PC-9 (cell line): Measurements from ENCODE around the gene TIRAP.

Source experiments
- CTCF ChIP-seq: fragments of 200-600 bp; sonication (generic); conservative IDR thresholded peaks from 2 replicates; pipeline ENCODE4 v1.6.1; 2017; ENCODE audit warnings: mixed run types, antibody characterized with exemption, mild to moderate bottlenecking, moderate library complexity
- EZH2 ChIP-seq: fragments of 200-600 bp; sonication (generic); IDR thresholded peaks from 2 replicates; pipeline ENCODE4 v1.8.0; 2017; ENCODE audit warnings: antibody characterized with exemption, low read depth

- no peak for TF ChIP-seq CTCF
- TF ChIP-seq EZH2, result no peak
Observed at GRCh38 chr11:126293726-126294125, 10.8 kb downstream of the TIRAP start.
